Peyer's patch (tissue), 4 donors: Measurements from ENCODE around the gene P2RX2. TPM values are rescaled to one million over a fixed set of nuclear protein-coding genes. Genes with fewer than 3 reads are reported as not detected.
A peak's percentile ranks its signal among the peaks of the same experiment; 100 is the strongest.

ENCODE experiments used
- DNase-seq, 3 donors: peaks; one replicate each; pipeline ENCODE4 v3.0.0-alpha.2; 2017 to 2019
- H3K27ac ChIP-seq, 4 donors: fragments of 200-600 bp; sonication (generic); one replicate each; pipeline ENCODE4 v1.5.1; 2016 to 2019
- H3K27me3 ChIP-seq, 2 donors: fragments of 200-600 bp; sonication (generic); one replicate each; pipeline ENCODE4 v1.5.1; 2019
- H3K36me3 ChIP-seq, 3 donors: fragments of 200-600 bp; sonication (generic); one replicate each; pipeline ENCODE4 v1.5.1; 2016 to 2019
- H3K4me1 ChIP-seq, 4 donors: fragments of 200-600 bp; sonication (generic); one replicate each; pipeline ENCODE4 v1.5.1; 2016 to 2019
- H3K4me3 ChIP-seq, 4 donors: fragments of 200-600 bp; sonication (generic); 1 replicate in 3 of 4; 2 replicates in 1 of 4; pipeline ENCODE4 v1.5.1; 2016 to 2019; ENCODE audit warnings: mild to moderate bottlenecking in 1 of 4
- H3K9me3 ChIP-seq, 4 donors: fragments of 200-600 bp; sonication (generic); one replicate each; pipeline ENCODE4 v1.5.1; 2016 to 2019; ENCODE audit warnings: mild to moderate bottlenecking in 1 of 4
- CTCF ChIP-seq, 6 experiments: fragments of 450-650 bp in 4 of 6; fragments of 200-600 bp in 2 of 6; sonication (generic) in 1 of 6; IDR thresholded peaks; one replicate each; pipeline ENCODE4 v1.5.1; 2017 to 2019; ENCODE audit warnings: antibody characterized with exemption in 6 of 6, mild to moderate bottlenecking in 3 of 6, moderate library complexity in 1 of 6
- POLR2A ChIP-seq, 2 donors: fragments of 450-650 bp; IDR thresholded peaks; one replicate each; pipeline ENCODE4 v1.5.1; 2017; ENCODE audit warnings: antibody characterized with exemption in 2 of 2, mild to moderate bottlenecking in 2 of 2, moderate library complexity in 2 of 2
- total RNA-seq, 4 donors: library from RNA; depleted of rRNA; stranded (reverse); fragments of >200 nt; gene quantifications; one replicate each; pipeline ENCODE4 v1.1.0, GENCODE V29; 2016

The P2RX2 gene
- total RNA-seq, 4 donors from 2014 or later, result 3.8 to 4.7 (median 4.1) TPM; not detected in 1

- Histone ChIP-seq H3K27ac (no peak overlapping the region), H3K4me1 (no peaks in the 10 kb centered on the region), H3K36me3 (peaks cover 0 to 87% (median 0%) of the 10 kb centered on the region in 3 donors), H3K9me3 (no peaks in the 10 kb centered on the region), H3K4me3 (no peak overlapping the region), H3K27me3 (no peaks in the 10 kb centered on the region)
- no peak for TF ChIP-seq CTCF (IDR thresholded peaks at IDR 0.05)
- no peak for TF ChIP-seq POLR2A (IDR thresholded peaks at IDR 0.05)
- peak in 1 of 3 donors; percentile 5 for DNase-seq
Measured at GRCh38 chr12:132660052-132660451, 41.5 kb downstream of the P2RX2 start.

GRCh38 chr12:132660996-132661395 is 42.4 kb downstream of the P2RX2 start:
- H3K4me1 ChIP-seq, result no peaks in the 10 kb centered on the region
- H3K4me3 ChIP-seq, result no peak overlapping the region
- H3K9me3 ChIP-seq, result no peaks in the 10 kb centered on the region
- H3K27me3 ChIP-seq, result no peaks in the 10 kb centered on the region
- DNase-seq, result peak in 1 of 3 donors; percentile 21
- no peak for TF ChIP-seq POLR2A (IDR thresholded peaks at IDR 0.05)
- TF ChIP-seq CTCF (IDR thresholded peaks at IDR 0.05), result no peak
- peaks cover 0 to 96% (median 0%) of the 10 kb centered on the region in 3 donors for H3K36me3 ChIP-seq
- no peak overlapping the region for H3K27ac ChIP-seq

GRCh38 chr12:132661972-132662371 is 43.4 kb downstream of the P2RX2 start:
- no peaks in the 10 kb centered on the region for H3K9me3 ChIP-seq
- DNase-seq, result peak in 1 of 3 donors; percentile 32
- TF ChIP-seq POLR2A (IDR thresholded peaks at IDR 0.05) (no peak), CTCF (IDR thresholded peaks at IDR 0.05) (no peak)
- H3K27ac ChIP-seq, result no peak overlapping the region
- H3K36me3 ChIP-seq, result peaks cover 0 to 96% (median 0%) of the 10 kb centered on the region in 3 donors
- H3K27me3 ChIP-seq, result no peaks in the 10 kb centered on the region
- H3K4me3 ChIP-seq, result no peak overlapping the region
- no peaks in the 10 kb centered on the region for H3K4me1 ChIP-seq

- no peaks in the 10 kb centered on the region for H3K4me1 ChIP-seq
- no peaks in the 10 kb centered on the region for H3K27me3 ChIP-seq
- TF ChIP-seq CTCF (IDR thresholded peaks at IDR 0.05) (no peak), POLR2A (IDR thresholded peaks at IDR 0.05) (no peak)
- peaks cover 0 to 96% (median 0%) of the 10 kb centered on the region in 3 donors for H3K36me3 ChIP-seq
- DNase-seq, result peak in 1 of 3 donors; percentile 37
- no peaks in the 10 kb centered on the region for H3K9me3 ChIP-seq
- H3K27ac ChIP-seq, result no peak overlapping the region
- H3K4me3 ChIP-seq, result no peak overlapping the region
Measured at GRCh38 chr12:132662901-132663755, 44.6 kb downstream of the P2RX2 start.

GRCh38 chr12:132664206-132665148 is 45.9 kb downstream of the P2RX2 start:
- Histone ChIP-seq H3K9me3 (no peaks in the 10 kb centered on the region), H3K4me3 (no peak overlapping the region), H3K27me3 (no peaks in the 10 kb centered on the region), H3K27ac (no peak overlapping the region), H3K4me1 (no peaks in the 10 kb centered on the region), H3K36me3 (peaks cover 0 to 96% (median 0%) of the 10 kb centered on the region in 3 donors)
- TF ChIP-seq CTCF (IDR thresholded peaks at IDR 0.05) (no peak), POLR2A (IDR thresholded peaks at IDR 0.05) (no peak)
- peak in 1 of 3 donors; percentile 32 for DNase-seq
